H9 (cell line): ENCODE data around the gene NUP58. TPM values are rescaled to one million over a fixed set of nuclear protein-coding genes. Genes with fewer than 3 reads are reported as not detected.

ENCODE experiments used
- DNase-seq: peaks from one replicate; pipeline ENCODE4 v3.0.0-alpha.2; 2017
- H2AFZ ChIP-seq: one replicate; pipeline ENCODE4 v1.6.1; 2013; ENCODE audit warnings: mild to moderate bottlenecking, low read length, control low read depth, moderate library complexity
- H2AK5ac ChIP-seq: 2 replicates; pipeline ENCODE4 v1.6.1; 2013; ENCODE audit warnings: low read length, control low read depth, mixed read lengths; ENCODE audit not compliant: insufficient read length
- H2BK120ac ChIP-seq: one replicate; pipeline ENCODE4 v1.6.1; 2013; ENCODE audit warnings: low read depth, mild to moderate bottlenecking, low read length, control low read depth, inconsistent platforms; ENCODE audit not compliant: poor library complexity, severe bottlenecking
- H2BK12ac ChIP-seq: 2 replicates; pipeline ENCODE4 v1.6.1; 2013; ENCODE audit warnings: low read length, control low read depth, mixed read lengths, low read depth; ENCODE audit not compliant: insufficient read length
- H2BK15ac ChIP-seq: 2 replicates; pipeline ENCODE4 v1.6.1; 2013; ENCODE audit warnings: low read depth, low read length, control low read depth
- H2BK20ac ChIP-seq: one replicate; pipeline ENCODE4 v1.6.1; 2013; ENCODE audit warnings: low read depth, mild to moderate bottlenecking, low read length, control low read depth, inconsistent platforms; ENCODE audit not compliant: poor library complexity, severe bottlenecking
- H2BK5ac ChIP-seq: 2 replicates; pipeline ENCODE4 v1.6.1; 2013; ENCODE audit warnings: low read length, control low read depth, mixed read lengths; ENCODE audit not compliant: insufficient read length
- H3K14ac ChIP-seq: 2 replicates; pipeline ENCODE4 v1.6.1; 2013; ENCODE audit warnings: low read length, control low read depth; ENCODE audit not compliant: insufficient read depth
- H3K18ac ChIP-seq: 2 replicates; pipeline ENCODE4 v1.6.1; 2013; ENCODE audit warnings: low read depth, mild to moderate bottlenecking, mixed read lengths, low read length, control low read depth; ENCODE audit not compliant: insufficient read length
- H3K23ac ChIP-seq: 2 replicates; pipeline ENCODE4 v1.6.1; 2013; ENCODE audit warnings: low read length, control low read depth, mixed read lengths, low read depth; ENCODE audit not compliant: insufficient read length
- H3K23me2 ChIP-seq: 2 replicates; pipeline ENCODE4 v1.6.1; 2013; ENCODE audit warnings: low read depth, mild to moderate bottlenecking, mixed read lengths, low read length, control low read depth; ENCODE audit not compliant: insufficient read length, poor library complexity, severe bottlenecking
- H3K27ac ChIP-seq: 2 replicates; pipeline ENCODE4 v1.5.1; 2013; ENCODE audit warnings: low read length, control low read depth, mixed read lengths, low read depth; ENCODE audit not compliant: insufficient read length
- H3K27me3 ChIP-seq: 2 replicates; pipeline ENCODE4 v1.6.1; 2013; ENCODE audit warnings: low read length, control low read depth, inconsistent platforms; ENCODE audit not compliant: insufficient read depth
- H3K4ac ChIP-seq: 2 replicates; pipeline ENCODE4 v1.6.1; 2013; ENCODE audit warnings: low read depth, mild to moderate bottlenecking, control low read depth, inconsistent platforms, low read length, moderate library complexity
- H3K4me1 ChIP-seq: 2 replicates; pipeline ENCODE4 v1.6.1; 2013; ENCODE audit warnings: low read length, control low read depth, inconsistent platforms; ENCODE audit not compliant: insufficient read depth
- H3K4me2 ChIP-seq: 2 replicates; pipeline ENCODE4 v1.6.1; 2013; ENCODE audit warnings: low read length, control low read depth, mixed read lengths; ENCODE audit not compliant: insufficient read length, insufficient read depth
- H3K56ac ChIP-seq: 2 replicates; pipeline ENCODE4 v1.6.1; 2013; ENCODE audit warnings: low read depth, mild to moderate bottlenecking, mixed read lengths, low read length, control low read depth; ENCODE audit not compliant: insufficient read length
- H3K79me1 ChIP-seq: 2 replicates; pipeline ENCODE4 v1.6.1; 2013; ENCODE audit warnings: low read depth, mild to moderate bottlenecking, moderate library complexity, low read length, control low read depth, inconsistent platforms; ENCODE audit not compliant: insufficient read depth, poor library complexity, severe bottlenecking
- H3K79me2 ChIP-seq: 2 replicates; pipeline ENCODE4 v1.6.1; 2013; ENCODE audit warnings: low read length, control low read depth, inconsistent platforms; ENCODE audit not compliant: insufficient read depth
- H3K9ac ChIP-seq: 2 replicates; pipeline ENCODE4 v1.6.1; 2013; ENCODE audit warnings: low read length, control low read depth, mixed read lengths; ENCODE audit not compliant: insufficient read length; ENCODE audit errors: extremely low read depth
- H3K9me3 ChIP-seq: one replicate; pipeline ENCODE4 v1.6.1; 2013; ENCODE audit warnings: low read depth, low read length, inconsistent platforms; ENCODE audit not compliant: control insufficient read depth
- H3T11ph ChIP-seq: one replicate; pipeline ENCODE4 v1.6.1; 2013; ENCODE audit warnings: mild to moderate bottlenecking, low read length, control low read depth, inconsistent platforms
- H4K20me1 ChIP-seq: one replicate; pipeline ENCODE4 v1.6.1; 2013; ENCODE audit not compliant: control insufficient read depth, insufficient read length, insufficient read depth
- H4K5ac ChIP-seq: 2 replicates; pipeline ENCODE4 v1.6.1; 2013; ENCODE audit warnings: low read depth, mild to moderate bottlenecking, mixed read lengths, low read length, control low read depth; ENCODE audit not compliant: insufficient read length
- H4K8ac ChIP-seq: replicated peaks from 2 replicates; pipeline ENCODE4 v1.6.1; 2013; ENCODE audit warnings: low read length, control low read depth, mixed read lengths, low read depth; ENCODE audit not compliant: insufficient read length
- H4K91ac ChIP-seq: 2 replicates; pipeline ENCODE4 v1.6.1; 2013; ENCODE audit warnings: low read depth, mild to moderate bottlenecking, moderate library complexity, mixed read lengths, low read length, control low read depth; ENCODE audit not compliant: insufficient read length
- H3K27ac Mint-ChIP-seq, 3 experiments: 2 replicates in 2 of 3; 3 replicates in 1 of 3; pipeline ENCODE4 v1.8.0; 2020 to 2021; ENCODE audit warnings: mixed read lengths in 3 of 3, mild to moderate bottlenecking in 1 of 3, moderate library complexity in 1 of 3
- H3K27me3 Mint-ChIP-seq: 2 replicates; pipeline ENCODE4 v1.8.0; 2021; ENCODE audit warnings: low read depth, mild to moderate bottlenecking, moderate library complexity, mixed read lengths
- H3K36me3 Mint-ChIP-seq, 3 experiments: 2 replicates in 2 of 3; 3 replicates in 1 of 3; pipeline ENCODE4 v1.8.0; 2020 to 2021; ENCODE audit warnings: low read depth in 3 of 3, mixed read lengths in 3 of 3; ENCODE audit not compliant: insufficient read depth in 1 of 3
- H3K4me1 Mint-ChIP-seq, 2 experiments: 2 replicates each; pipeline ENCODE4 v1.8.0; 2020; ENCODE audit warnings: mixed read lengths in 2 of 2
- H3K4me3 Mint-ChIP-seq, 2 experiments: 2 replicates in 1 of 2; 3 replicates in 1 of 2; pipeline ENCODE4 v1.8.0; 2020 to 2021; ENCODE audit warnings: mild to moderate bottlenecking in 2 of 2, mixed read lengths in 2 of 2, moderate library complexity in 1 of 2
- H3K9me3 Mint-ChIP-seq, 2 experiments: 2 replicates in 1 of 2; 3 replicates in 1 of 2; pipeline ENCODE4 v1.8.0; 2020; ENCODE audit warnings: mild to moderate bottlenecking in 2 of 2, mixed read lengths in 2 of 2, moderate library complexity in 1 of 2
- WGBS: extraction: QIAGEN DNeasy Blood & Tissue Kit; methylation state at CpG from one replicate; pipeline ENCODE4 v1.1.7; 2013; ENCODE audit warnings: missing lambda C conversion rate, low lambda C conversion rate, mixed read lengths; ENCODE audit not compliant: insufficient read length; ENCODE audit errors: extremely low coverage; 5-methylcytosine and 5-hydroxymethylcytosine counted together
- total RNA-seq: library from RNA; stranded (reverse); gene quantifications from 2 replicates; pipeline ENCODE4 v1.2.1, GENCODE V29; 2021
- TF ChIP-seq, protein P1 (sequence below): fragments of 200-600 bp; sonication (generic); conservative IDR thresholded peaks from 3 replicates; pipeline ENCODE4 v1.8.0; 2021; ENCODE audit warnings: antibody characterized with exemption, mild to moderate bottlenecking

Gene NUP58
- total RNA-seq, 1 experiment from 2014 or later = 77.6 TPM

DNA sequence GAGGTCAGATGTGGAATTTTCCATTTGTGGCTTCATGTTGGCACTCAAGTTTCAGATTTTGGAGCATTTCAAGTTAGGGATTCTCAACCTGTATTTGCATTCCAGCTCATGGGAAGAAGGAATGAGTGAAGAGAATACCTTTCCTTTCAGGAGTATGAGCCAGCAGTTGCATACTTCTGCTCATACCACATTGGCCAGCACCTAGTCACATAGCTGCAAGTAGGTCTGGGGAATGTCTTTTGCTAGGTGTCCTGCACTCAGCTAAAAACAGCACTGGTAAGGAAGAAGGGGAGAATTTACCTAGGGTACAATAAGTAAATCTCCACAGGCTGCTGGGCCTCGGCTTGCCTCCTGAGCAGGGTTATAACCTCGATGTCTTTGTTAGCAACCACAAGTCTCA is 45.7 kb downstream of the NUP58 start:
- Mint-ChIP-seq H3K4me3 (no peak overlapping the region), H3K27ac (no peak overlapping the region; a peak in 1 of 7 replicates), H3K27me3 (no peaks in the 10 kb centered on the region), H3K4me1 (peaks cover 23 to 30% of the 10 kb centered on the region in 2 experiments), H3K36me3 (peaks cover 2 to 7% (median 2%) of the 10 kb centered on the region in 3 experiments; a peak in 3 of 7 replicates), H3K9me3 (peaks cover 0 to 2% of the 10 kb centered on the region in 2 experiments; a peak in 1 of 5 replicates)
- Histone ChIP-seq H3K23me2 (no peaks in the 10 kb centered on the region), H3K4me2 (no peak overlapping the region), H2BK120ac (no peak overlapping the region), H3K4me1 (peaks cover 4% of the 10 kb centered on the region; the same call in 1 of the 2 replicates), H2BK12ac (no peak overlapping the region), H2AK5ac (no peak overlapping the region), H4K5ac (no peak overlapping the region), H3K79me1 (no peaks in the 10 kb centered on the region), H3K79me2 (no peaks in the 10 kb centered on the region), H3K23ac (no peak overlapping the region), H4K20me1 (no peaks in the 10 kb centered on the region), H2BK20ac (no peak overlapping the region), H3K14ac (no peak overlapping the region), H3K9ac (no peak overlapping the region), H4K8ac (no peak overlapping the region), H3T11ph (no peak overlapping the region), H2BK5ac (no peak overlapping the region), H2BK15ac (no peak overlapping the region), H3K4ac (no peak overlapping the region), H3K27ac (no peak overlapping the region), H3K27me3 (no peaks in the 10 kb centered on the region), H2AFZ (no peak overlapping the region), H3K9me3 (no peaks in the 10 kb centered on the region), H3K56ac (no peak overlapping the region), H3K18ac (no peak overlapping the region), H4K91ac (no peak overlapping the region)
- TF ChIP-seq, protein P1, sequence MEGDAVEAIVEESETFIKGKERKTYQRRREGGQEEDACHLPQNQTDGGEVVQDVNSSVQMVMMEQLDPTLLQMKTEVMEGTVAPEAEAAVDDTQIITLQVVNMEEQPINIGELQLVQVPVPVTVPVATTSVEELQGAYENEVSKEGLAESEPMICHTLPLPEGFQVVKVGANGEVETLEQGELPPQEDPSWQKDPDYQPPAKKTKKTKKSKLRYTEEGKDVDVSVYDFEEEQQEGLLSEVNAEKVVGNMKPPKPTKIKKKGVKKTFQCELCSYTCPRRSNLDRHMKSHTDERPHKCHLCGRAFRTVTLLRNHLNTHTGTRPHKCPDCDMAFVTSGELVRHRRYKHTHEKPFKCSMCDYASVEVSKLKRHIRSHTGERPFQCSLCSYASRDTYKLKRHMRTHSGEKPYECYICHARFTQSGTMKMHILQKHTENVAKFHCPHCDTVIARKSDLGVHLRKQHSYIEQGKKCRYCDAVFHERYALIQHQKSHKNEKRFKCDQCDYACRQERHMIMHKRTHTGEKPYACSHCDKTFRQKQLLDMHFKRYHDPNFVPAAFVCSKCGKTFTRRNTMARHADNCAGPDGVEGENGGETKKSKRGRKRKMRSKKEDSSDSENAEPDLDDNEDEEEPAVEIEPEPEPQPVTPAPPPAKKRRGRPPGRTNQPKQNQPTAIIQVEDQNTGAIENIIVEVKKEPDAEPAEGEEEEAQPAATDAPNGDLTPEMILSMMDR = no peak
- peak; percentile 36 for DNase-seq
- no CpG with 5 or more reads among the region's 2 CpGs for WGBS
